Activated CD8-positive, alpha-beta memory T cell treated with anti-CD3 and anti-CD28 coated beads for 36 hours (primary cell): ENCODE measurements around the gene RRBP1. TPM values are rescaled to one million over a fixed set of nuclear protein-coding genes. Genes with fewer than 3 reads are reported as not detected.

Source experiments
- CTCF ChIA-PET: fragments of 350-600 bp; sonication (Branson Sonifier 250); formaldehyde crosslinking; loops from one replicate; lab custom pipeline; 2021; ENCODE audit warnings: antibody characterized with exemption; lab: Charles Lee
- POLR2A ChIA-PET: fragments of 350-600 bp; sonication (Branson Sonifier 250); formaldehyde crosslinking; loops from one replicate; lab custom pipeline; 2021; ENCODE audit warnings: antibody characterized with exemption; lab: Charles Lee
- total RNA-seq, 2 experiments: library from RNA; stranded (reverse); gene quantifications; one replicate each; pipeline ENCODE4 v1.2.3, GENCODE V29; 2021

RRBP1 gene
- total RNA-seq, 2 experiments from 2014 or later = 29.0 to 29.7 TPM

GRCh38 chr20:17684077-17684888 is 2.2 kb upstream of the RRBP1 start:
- POLR2A ChIA-PET = no interaction called here
- CTCF ChIA-PET = no interaction called here

GRCh38 chr20:17683218-17684076 is 1.4 kb upstream of the RRBP1 start:
- ChIA-PET CTCF (interaction anchor here (0.7 to 2.5 kb wide), 19 partner anchors 8 to 312 kb away, joined by 3 to 22 read pairs (median 3); partner anchors contain the start of gene DSTN), POLR2A (interaction anchor here (0.6 to 1.7 kb wide), 4 partner anchors 114 to 283 kb away, joined by 3 to 10 read pairs (median 4); partner anchors contain the start of gene DSTN)

GRCh38 chr20:17682889-17683198 is 802 bp upstream of the RRBP1 start:
- POLR2A ChIA-PET = interaction anchor here (0.6 to 1.7 kb wide), 7 partner anchors 113 to 455 kb away, joined by 3 to 10 read pairs (median 3); partner anchors contain the start of genes DSTN, KAT14 and PET117
- CTCF ChIA-PET = interaction anchor here (0.7 to 2.5 kb wide), 27 partner anchors 9 to 605 kb away, joined by 3 to 22 read pairs (median 3); partner anchors contain the start of gene DSTN

GRCh38 chr20:17681726-17682102 is 328 bp downstream of the RRBP1 start:
- CTCF ChIA-PET = interaction anchor here (0.6 to 2.5 kb wide), 22 partner anchors 10 to 606 kb away, joined by 3 to 22 read pairs (median 3); no protein-coding TSS in a partner anchor

GRCh38 chr20:17680836-17681725 is 961 bp downstream of the RRBP1 start:
- POLR2A ChIA-PET = interaction anchor here (1.4 to 1.7 kb wide), 3 partner anchors 111 to 215 kb away, joined by 4 to 10 read pairs (median 5); partner anchors contain the start of gene DSTN
- CTCF ChIA-PET = interaction anchor here (0.6 to 2.5 kb wide), 11 partner anchors 17 to 316 kb away, joined by 3 to 22 read pairs (median 3); no protein-coding TSS in a partner anchor

More at GRCh38 chr20:17681726-17682102, 328 bp downstream of the RRBP1 start:
- POLR2A ChIA-PET = interaction anchor here (1.2 to 1.7 kb wide), 4 partner anchors 112 to 214 kb away, joined by 3 to 10 read pairs (median 4); partner anchors contain the start of gene DSTN

GRCh38 chr20:17679941-17680835 is 1.9 kb downstream of the RRBP1 start:
- POLR2A ChIA-PET = no interaction called here
- CTCF ChIA-PET = interaction anchor here (0.9 to 1.5 kb wide), 3 partner anchors 16 to 314 kb away, joined by 3 read pairs; no protein-coding TSS in a partner anchor

- POLR2A ChIA-PET = no interaction called here
- CTCF ChIA-PET = interaction anchor here (1.0 to 1.3 kb wide), 2 partner anchors 142 to 217 kb away, joined by 3 read pairs; no protein-coding TSS in a partner anchor
Observed at GRCh38 chr20:17678886-17679285, 3.2 kb downstream of the RRBP1 start.

- CTCF ChIA-PET = interaction anchor here (1.0 to 1.3 kb wide), 3 partner anchors 142 to 220 kb away, joined by 3 read pairs; no protein-coding TSS in a partner anchor
- POLR2A ChIA-PET = no interaction called here
Observed at GRCh38 chr20:17678295-17678694, 3.7 kb downstream of the RRBP1 start.

- ChIA-PET POLR2A (no interaction called here), CTCF (interaction anchor here (1.1 kb wide), 1 partner anchor 221 kb away, joined by 3 read pairs; no protein-coding TSS in a partner anchor)
Observed at GRCh38 chr20:17676942-17677341, 5.1 kb downstream of the RRBP1 start.

- POLR2A ChIA-PET = interaction anchor here (0.6 kb wide), 1 partner anchor 110 kb away, joined by 4 read pairs; no protein-coding TSS in a partner anchor
- CTCF ChIA-PET = no interaction called here
Observed at GRCh38 chr20:17676378-17676759, 5.7 kb downstream of the RRBP1 start.

- CTCF ChIA-PET = interaction anchor here (0.6 kb wide), 1 partner anchor 139 kb away, joined by 3 read pairs; no protein-coding TSS in a partner anchor
Observed at GRCh38 chr20:17675519-17676377, 6.3 kb downstream of the RRBP1 start.

GRCh38 chr20:17674722-17675518 is 7.1 kb downstream of the RRBP1 start:
- ChIA-PET POLR2A (no interaction called here), CTCF (interaction anchor here (0.6 kb wide), 1 partner anchor 138 kb away, joined by 3 read pairs; no protein-coding TSS in a partner anchor)

More at GRCh38 chr20:17675519-17676377, 6.3 kb downstream of the RRBP1 start:
- POLR2A ChIA-PET = interaction anchor here (0.6 kb wide), 1 partner anchor 110 kb away, joined by 4 read pairs; no protein-coding TSS in a partner anchor

GRCh38 chr20:17673084-17673483 is 9.0 kb downstream of the RRBP1 start:
- POLR2A ChIA-PET = no interaction called here
- CTCF ChIA-PET = no interaction called here

- POLR2A ChIA-PET = no interaction called here
- CTCF ChIA-PET = interaction anchor here (1.1 kb wide), 1 partner anchor 11 kb away, joined by 4 read pairs; the partner anchor contains the start of gene RRBP1
Observed at GRCh38 chr20:17671565-17671964, 10.5 kb downstream of the RRBP1 start.

GRCh38 chr20:17671011-17671410 is 11.0 kb downstream of the RRBP1 start:
- CTCF ChIA-PET = no interaction called here

More at GRCh38 chr20:17671011-17671410, 11.0 kb downstream of the RRBP1 start:
- POLR2A ChIA-PET = no interaction called here
